ENCODE data around the gene ROBO2.
A peak's percentile ranks its signal among the peaks of the same experiment; 100 is the strongest.

Gene ROBO2

GRCh38 chr3:77091809-77092208, 51.9 kb downstream of the ROBO2 start:
- H3K4me3 ChIP-seq (ENCODE audit: low read length), result no peak overlapping the region
- H3K36me3 ChIP-seq (ENCODE audit: insufficient read depth, low read length), result no peaks in the 10 kb centered on the region
- no peaks in the 10 kb centered on the region for H3K4me1 ChIP-seq (ENCODE audit: insufficient read depth, low read length)
- H3K9me3 ChIP-seq (ENCODE audit: low read length), result no peaks in the 10 kb centered on the region
- H2AFZ ChIP-seq (ENCODE audit: low read depth, low read length), result no peak overlapping the region
- H3K27me3 ChIP-seq (ENCODE audit: insufficient read depth, low read length), result no peaks in the 10 kb centered on the region

GRCh38 chr3:77093101-77093500, 53.2 kb downstream of the ROBO2 start:
- Histone ChIP-seq H3K4me3 (ENCODE audit: low read length) (no peak overlapping the region), H2AFZ (ENCODE audit: low read depth, low read length) (peak overlapping the region; percentile 5), H3K4me1 (ENCODE audit: insufficient read depth, low read length) (no peaks in the 10 kb centered on the region), H3K9me3 (ENCODE audit: low read length) (no peaks in the 10 kb centered on the region), H3K36me3 (ENCODE audit: insufficient read depth, low read length) (no peaks in the 10 kb centered on the region), H3K27me3 (ENCODE audit: insufficient read depth, low read length) (no peaks in the 10 kb centered on the region)

DNA sequence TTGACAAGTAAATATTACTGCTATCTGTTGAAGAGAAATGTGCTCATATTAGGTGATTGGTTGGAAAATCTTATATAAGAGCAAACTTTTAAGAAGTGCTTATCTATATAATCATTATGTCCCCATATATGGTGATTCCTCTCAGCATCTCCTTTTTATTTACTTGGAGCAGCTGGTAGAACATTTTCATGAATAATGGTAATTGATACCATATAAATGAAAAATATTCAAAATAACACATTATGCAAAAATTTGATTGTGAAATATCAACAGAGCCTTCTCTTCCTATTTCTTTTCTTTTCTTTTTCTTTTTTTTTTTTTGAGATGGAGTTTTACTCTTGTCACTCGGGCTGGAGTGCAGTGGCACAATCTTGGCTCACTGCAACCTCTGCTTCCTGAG, 56.2 kb downstream of the ROBO2 start:
- Histone ChIP-seq H3K4me3 (ENCODE audit: low read length) (no peak overlapping the region), H3K9me3 (ENCODE audit: low read length) (no peaks in the 10 kb centered on the region), H3K4me1 (ENCODE audit: insufficient read depth, low read length) (no peaks in the 10 kb centered on the region), H2AFZ (ENCODE audit: low read depth, low read length) (no peak overlapping the region), H3K27me3 (ENCODE audit: insufficient read depth, low read length) (no peaks in the 10 kb centered on the region), H3K36me3 (ENCODE audit: insufficient read depth, low read length) (no peaks in the 10 kb centered on the region)

- Histone ChIP-seq H3K4me3 (ENCODE audit: low read length) (no peak overlapping the region), H3K4me1 (ENCODE audit: insufficient read depth, low read length) (no peaks in the 10 kb centered on the region), H3K27me3 (ENCODE audit: insufficient read depth, low read length) (no peaks in the 10 kb centered on the region), H2AFZ (ENCODE audit: low read depth, low read length) (no peak overlapping the region), H3K9me3 (ENCODE audit: low read length) (no peaks in the 10 kb centered on the region), H3K36me3 (ENCODE audit: insufficient read depth, low read length) (no peaks in the 10 kb centered on the region)
These were observed 57.3 kb downstream of the ROBO2 start for GRCh38 chr3:77096966-77097890.

DNA sequence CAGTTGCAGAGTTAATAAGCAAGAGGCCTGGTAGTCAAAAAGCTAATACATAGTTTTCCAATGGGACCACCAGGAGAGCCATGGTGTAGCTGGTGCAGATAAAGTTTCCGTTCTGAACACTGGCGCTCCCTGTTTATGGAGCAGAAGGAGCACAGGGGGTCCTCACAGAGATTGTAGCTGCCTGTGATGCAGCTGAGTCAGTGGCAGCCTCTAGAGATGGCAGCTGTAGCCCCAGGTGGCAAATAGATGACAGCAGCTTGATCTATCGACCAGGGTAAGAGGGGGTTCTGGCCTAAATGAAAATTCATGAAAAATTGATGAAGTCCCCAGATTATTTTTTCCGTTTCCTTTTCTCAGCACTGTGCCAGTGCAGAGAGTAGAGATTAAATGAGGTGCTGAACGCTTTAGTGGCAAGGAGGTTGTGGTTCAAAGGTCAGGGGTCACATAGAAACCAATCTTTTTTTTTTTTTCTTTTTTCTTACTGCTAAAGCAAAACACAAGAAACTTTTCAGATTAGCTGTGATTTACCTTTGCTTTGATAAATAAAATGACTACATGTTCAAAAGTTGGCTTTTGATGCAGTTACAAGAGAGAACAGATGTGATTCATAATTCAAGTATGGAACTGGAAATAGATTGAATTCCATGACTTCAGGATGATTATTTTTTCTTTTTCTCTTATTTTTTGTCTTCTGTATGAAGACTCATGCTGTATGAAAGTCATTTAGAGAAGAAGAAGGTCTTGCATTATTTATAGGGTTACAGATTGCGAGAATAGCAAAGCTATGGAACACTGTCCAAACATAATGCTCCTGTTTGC, 63.3 kb downstream of the ROBO2 start:
- Histone ChIP-seq H3K9me3 (ENCODE audit: low read length) (no peaks in the 10 kb centered on the region), H3K36me3 (ENCODE audit: insufficient read depth, low read length) (no peaks in the 10 kb centered on the region), H3K4me3 (ENCODE audit: low read length) (no peak overlapping the region), H3K4me1 (ENCODE audit: insufficient read depth, low read length) (no peaks in the 10 kb centered on the region), H3K27me3 (ENCODE audit: insufficient read depth, low read length) (no peaks in the 10 kb centered on the region), H2AFZ (ENCODE audit: low read depth, low read length) (no peak overlapping the region)

DNA sequence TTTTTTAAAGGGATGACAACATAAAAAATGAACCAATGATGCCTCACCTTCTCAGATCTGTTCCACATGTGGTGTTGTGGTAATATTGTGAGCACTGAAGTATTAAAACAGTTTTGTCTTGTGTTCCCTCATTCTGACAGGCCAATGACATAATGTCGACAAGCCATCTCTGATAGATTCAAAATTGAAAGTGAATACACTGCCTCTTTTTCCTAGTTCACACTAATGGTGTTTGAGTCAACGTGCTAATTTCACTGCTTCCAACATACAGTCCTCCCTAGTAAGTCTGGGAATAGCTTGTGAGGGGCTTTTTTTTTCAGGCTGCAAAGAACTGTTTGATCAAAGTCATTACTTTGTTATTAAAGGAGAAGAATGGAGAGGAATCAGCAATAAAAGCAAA, 82.8 kb downstream of the ROBO2 start:
- no peaks in the 10 kb centered on the region for H3K9me3 ChIP-seq (ENCODE audit: low read length)
- H3K4me1 ChIP-seq (ENCODE audit: insufficient read depth, low read length), result no peaks in the 10 kb centered on the region
- H3K27me3 ChIP-seq (ENCODE audit: insufficient read depth, low read length), result no peaks in the 10 kb centered on the region
- H3K36me3 ChIP-seq (ENCODE audit: insufficient read depth, low read length), result no peaks in the 10 kb centered on the region
- H2AFZ ChIP-seq (ENCODE audit: low read depth, low read length), result no peak overlapping the region
- no peak overlapping the region for H3K4me3 ChIP-seq (ENCODE audit: low read length)

DNA sequence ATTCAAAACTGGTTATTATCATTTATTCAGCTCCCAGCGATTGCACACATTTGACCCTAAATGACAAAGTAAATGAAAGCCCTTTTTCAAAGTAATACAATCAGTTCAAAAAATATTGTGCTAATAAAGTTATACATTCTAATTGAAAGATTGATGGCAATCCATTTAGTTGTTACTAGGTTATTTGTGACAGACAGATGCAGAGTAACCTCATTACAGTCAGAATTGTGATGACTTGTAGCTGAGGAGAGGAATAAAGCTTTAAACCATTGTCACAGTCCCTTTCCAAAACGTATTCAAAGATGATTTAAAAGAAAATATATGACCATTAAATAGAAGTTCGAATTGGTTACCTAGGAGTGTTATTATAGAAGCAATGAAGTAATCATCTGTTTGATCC, 86.1 kb downstream of the ROBO2 start:
- H3K9me3 ChIP-seq (ENCODE audit: low read length), result no peaks in the 10 kb centered on the region
- H3K4me3 ChIP-seq (ENCODE audit: low read length), result no peak overlapping the region
- H2AFZ ChIP-seq (ENCODE audit: low read depth, low read length), result no peak overlapping the region
- no peaks in the 10 kb centered on the region for H3K4me1 ChIP-seq (ENCODE audit: insufficient read depth, low read length)
- no peaks in the 10 kb centered on the region for H3K27me3 ChIP-seq (ENCODE audit: insufficient read depth, low read length)
- no peaks in the 10 kb centered on the region for H3K36me3 ChIP-seq (ENCODE audit: insufficient read depth, low read length)

DNA sequence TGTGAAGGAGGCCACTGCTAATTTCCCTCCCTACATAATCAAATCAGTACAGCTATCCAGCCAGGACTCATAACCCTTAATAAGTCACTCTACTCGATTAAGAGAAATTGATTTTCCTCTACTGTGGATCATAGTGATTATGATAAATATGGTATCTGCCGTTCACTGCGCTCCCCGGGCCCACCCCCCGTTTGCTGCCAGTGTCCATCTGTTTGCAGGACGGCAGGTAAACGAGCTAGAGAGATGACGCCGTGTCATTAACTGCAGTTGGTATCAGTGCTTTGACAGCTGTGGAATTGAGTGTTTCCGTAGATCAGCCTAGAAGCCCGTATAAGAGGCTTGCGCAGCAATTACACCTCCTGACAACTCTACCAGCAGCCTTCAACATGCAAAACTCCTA, 94.9 kb downstream of the ROBO2 start:
- Histone ChIP-seq H3K4me3 (ENCODE audit: low read length) (no peak overlapping the region), H3K4me1 (ENCODE audit: insufficient read depth, low read length) (peaks cover 1% of the 10 kb centered on the region), H3K27me3 (ENCODE audit: insufficient read depth, low read length) (no peaks in the 10 kb centered on the region), H3K9me3 (ENCODE audit: low read length) (no peaks in the 10 kb centered on the region), H3K36me3 (ENCODE audit: insufficient read depth, low read length) (no peaks in the 10 kb centered on the region), H2AFZ (ENCODE audit: low read depth, low read length) (no peak overlapping the region)

DNA sequence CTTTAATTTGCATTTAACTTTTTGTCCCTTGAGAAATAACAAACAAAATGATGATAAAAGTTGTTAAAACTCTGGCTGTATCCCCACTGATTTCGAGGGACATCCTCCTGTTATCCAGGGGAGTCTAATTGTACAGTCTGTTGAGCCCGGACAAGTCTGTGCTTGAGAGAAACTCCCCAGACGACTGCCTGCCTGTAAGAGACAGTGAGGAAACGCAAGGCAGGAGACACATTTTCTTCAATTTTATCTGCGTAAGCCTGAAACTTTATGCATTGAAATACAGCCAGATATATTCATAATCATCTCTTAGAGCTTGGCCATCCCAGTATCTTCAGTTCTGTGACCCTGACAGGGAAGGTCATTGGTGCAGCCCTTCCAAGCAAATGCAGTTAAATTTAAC, 97.7 kb downstream of the ROBO2 start:
- Histone ChIP-seq H3K4me1 (ENCODE audit: insufficient read depth, low read length) (peaks cover 1% of the 10 kb centered on the region), H3K9me3 (ENCODE audit: low read length) (no peaks in the 10 kb centered on the region), H3K4me3 (ENCODE audit: low read length) (no peak overlapping the region), H2AFZ (ENCODE audit: low read depth, low read length) (no peak overlapping the region), H3K27me3 (ENCODE audit: insufficient read depth, low read length) (no peaks in the 10 kb centered on the region), H3K36me3 (ENCODE audit: insufficient read depth, low read length) (no peaks in the 10 kb centered on the region)

- H3K4me3 ChIP-seq (ENCODE audit: low read length), result no peak overlapping the region
- peaks cover 1% of the 10 kb centered on the region for H3K4me1 ChIP-seq (ENCODE audit: insufficient read depth, low read length)
- H3K27me3 ChIP-seq (ENCODE audit: insufficient read depth, low read length), result no peaks in the 10 kb centered on the region
- no peaks in the 10 kb centered on the region for H3K36me3 ChIP-seq (ENCODE audit: insufficient read depth, low read length)
- no peak overlapping the region for H2AFZ ChIP-seq (ENCODE audit: low read depth, low read length)
- H3K9me3 ChIP-seq (ENCODE audit: low read length), result no peaks in the 10 kb centered on the region
These were observed 99.7 kb downstream of the ROBO2 start for GRCh38 chr3:77139624-77140023.

DNA sequence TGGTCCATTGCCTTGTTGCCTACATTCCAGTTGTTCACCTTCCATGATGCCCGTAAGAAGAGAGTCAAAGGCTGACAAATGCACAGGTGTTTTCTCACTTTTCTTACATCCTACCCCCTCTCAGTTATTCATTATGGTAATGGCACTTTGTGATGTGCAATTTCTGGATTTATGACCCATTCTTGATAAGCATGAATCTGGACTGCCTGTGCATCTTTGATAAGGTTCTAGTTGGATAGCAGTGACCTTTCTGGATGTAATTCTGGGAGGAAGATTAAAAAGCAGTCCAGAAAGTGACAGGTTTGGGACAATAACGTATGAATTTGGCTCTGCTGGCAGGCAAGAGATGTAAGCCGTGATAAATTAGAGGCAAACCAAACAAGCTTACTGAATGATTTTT, 101.5 kb downstream of the ROBO2 start:
- no peaks in the 10 kb centered on the region for H3K36me3 ChIP-seq (ENCODE audit: insufficient read depth, low read length)
- H3K9me3 ChIP-seq (ENCODE audit: low read length), result no peaks in the 10 kb centered on the region
- no peaks in the 10 kb centered on the region for H3K27me3 ChIP-seq (ENCODE audit: insufficient read depth, low read length)
- peaks cover 10% of the 10 kb centered on the region for H3K4me1 ChIP-seq (ENCODE audit: insufficient read depth, low read length)
- no peak overlapping the region for H3K4me3 ChIP-seq (ENCODE audit: low read length)
- no peak overlapping the region for H2AFZ ChIP-seq (ENCODE audit: low read depth, low read length)

- H3K4me1 ChIP-seq (ENCODE audit: insufficient read depth, low read length), result peaks cover 22% of the 10 kb centered on the region
- H3K9me3 ChIP-seq (ENCODE audit: low read length), result no peaks in the 10 kb centered on the region
- no peak overlapping the region for H3K4me3 ChIP-seq (ENCODE audit: low read length)
- no peaks in the 10 kb centered on the region for H3K27me3 ChIP-seq (ENCODE audit: insufficient read depth, low read length)
- H2AFZ ChIP-seq (ENCODE audit: low read depth, low read length), result no peak overlapping the region
- H3K36me3 ChIP-seq (ENCODE audit: insufficient read depth, low read length), result no peaks in the 10 kb centered on the region
These were observed 102.7 kb downstream of the ROBO2 start for GRCh38 chr3:77142578-77142977.

DNA sequence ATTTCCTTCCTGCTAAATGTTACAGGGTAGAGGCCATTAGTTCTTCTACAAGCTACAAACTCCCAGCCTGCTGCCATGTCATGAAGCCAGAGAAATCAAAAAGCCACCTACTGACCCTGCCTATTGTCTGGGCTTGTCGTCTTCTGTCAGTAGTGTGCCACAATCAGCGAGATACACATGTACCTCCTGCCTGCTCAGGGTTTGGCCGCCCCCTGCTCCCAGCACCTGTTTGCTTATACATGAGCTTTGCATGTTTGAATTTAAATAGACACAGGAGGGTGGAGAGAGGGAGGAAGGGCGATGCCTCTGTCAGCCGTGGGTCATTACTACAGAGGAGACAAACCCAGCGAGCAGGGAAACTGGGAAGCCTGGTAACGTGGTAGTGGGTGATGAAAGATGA, 106.1 kb downstream of the ROBO2 start:
- H2AFZ ChIP-seq (ENCODE audit: low read depth, low read length), result no peak overlapping the region

More for the DNA sequence above, 106.1 kb downstream of the ROBO2 start:
- H3K9me3 ChIP-seq (ENCODE audit: low read length), result no peaks in the 10 kb centered on the region
- H3K27me3 ChIP-seq (ENCODE audit: insufficient read depth, low read length), result no peaks in the 10 kb centered on the region
- H3K36me3 ChIP-seq (ENCODE audit: insufficient read depth, low read length), result no peaks in the 10 kb centered on the region
- no peak overlapping the region for H3K4me3 ChIP-seq (ENCODE audit: low read length)
- H3K4me1 ChIP-seq (ENCODE audit: insufficient read depth, low read length), result peaks cover 39% of the 10 kb centered on the region

Data from neuron (in vitro differentiated cells).